ENCODE data around the gene RRP36.
A peak's percentile ranks its signal among the peaks of the same experiment; 100 is the strongest.

RRP36 gene

GRCh38 chr6:43074847-43075669, 53.6 kb downstream of the RRP36 start:
- 53% methylated on average over 6 of the region's 6 CpGs for WGBS
- Histone ChIP-seq H3K27me3 (ENCODE audit: insufficient read depth, low read length) (no peaks in the 10 kb centered on the region), H3K9me3 (ENCODE audit: insufficient read depth, low read depth, low read length) (no peaks in the 10 kb centered on the region), H3K4me1 (ENCODE audit: insufficient read depth, low read length) (peaks cover 31% of the 10 kb centered on the region), H3K27ac (ENCODE audit: low read depth, low read length) (peak overlapping the region; percentile 92), H3K36me3 (ENCODE audit: insufficient read depth, low read length) (peaks cover 4% of the 10 kb centered on the region), H3K9ac (ENCODE audit: low read depth, low read length) (0 out of 2 replicates have a peak overlapping the region, but pooled peaks have one; percentile 39), H3K4me3 (ENCODE audit: low read length) (peak overlapping the region; percentile 67)

DNA sequence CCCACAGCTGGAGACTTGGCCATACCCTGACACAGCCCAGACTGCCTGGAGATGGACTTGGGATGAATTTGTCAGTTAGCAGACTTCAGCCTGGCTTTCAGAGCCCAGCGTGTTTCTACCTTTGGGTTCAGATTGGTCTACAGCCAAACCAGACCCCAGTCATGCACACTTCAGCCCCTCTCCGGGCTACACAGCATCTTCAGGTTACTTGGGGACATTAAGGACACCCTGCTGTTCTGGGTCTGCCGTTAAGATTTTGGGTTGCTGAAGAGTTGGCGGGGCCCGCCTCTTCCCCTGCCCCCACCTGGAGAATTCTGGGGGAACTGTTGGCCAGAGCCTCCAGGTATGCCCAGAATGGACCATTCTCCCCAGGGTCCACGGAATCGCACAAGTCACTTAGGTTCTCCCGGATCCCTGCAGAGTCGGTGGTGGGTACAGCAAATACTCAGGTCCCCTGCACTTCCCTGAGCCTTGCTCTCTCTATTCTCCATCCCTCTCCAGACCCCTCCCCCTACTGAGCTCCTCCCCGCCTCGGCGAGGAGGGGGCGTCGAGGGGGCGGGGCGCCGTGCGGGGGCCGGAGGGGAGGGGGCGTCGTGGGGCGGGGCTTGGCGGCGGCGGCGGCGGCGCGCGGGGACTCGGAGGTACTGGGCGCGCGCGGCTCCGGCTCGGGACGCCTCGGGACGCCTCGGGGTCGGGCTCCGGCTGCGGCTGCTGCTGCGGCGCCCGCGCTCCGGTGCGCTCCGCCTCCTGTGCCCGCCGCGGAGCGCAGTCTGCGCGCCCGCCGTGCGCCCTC, 54.4 kb downstream of the RRP36 start, which contains the start of gene PTK7:
TSS of gene PTK7 (plus strand) at position 645 of the 794 bp plus-strand sequence. CDS start 175 bp downstream, outside the sequence.
- peak within 1 kb of the TSS; percentile 99 for H3K4me3 ChIP-seq (ENCODE audit: low read length)
- peaks cover 31% of the 10 kb centered on the region for H3K4me1 ChIP-seq (ENCODE audit: insufficient read depth, low read length)
- H3K9ac ChIP-seq (ENCODE audit: low read depth, low read length) = peak within 1 kb of the TSS; percentile 95

DNA sequence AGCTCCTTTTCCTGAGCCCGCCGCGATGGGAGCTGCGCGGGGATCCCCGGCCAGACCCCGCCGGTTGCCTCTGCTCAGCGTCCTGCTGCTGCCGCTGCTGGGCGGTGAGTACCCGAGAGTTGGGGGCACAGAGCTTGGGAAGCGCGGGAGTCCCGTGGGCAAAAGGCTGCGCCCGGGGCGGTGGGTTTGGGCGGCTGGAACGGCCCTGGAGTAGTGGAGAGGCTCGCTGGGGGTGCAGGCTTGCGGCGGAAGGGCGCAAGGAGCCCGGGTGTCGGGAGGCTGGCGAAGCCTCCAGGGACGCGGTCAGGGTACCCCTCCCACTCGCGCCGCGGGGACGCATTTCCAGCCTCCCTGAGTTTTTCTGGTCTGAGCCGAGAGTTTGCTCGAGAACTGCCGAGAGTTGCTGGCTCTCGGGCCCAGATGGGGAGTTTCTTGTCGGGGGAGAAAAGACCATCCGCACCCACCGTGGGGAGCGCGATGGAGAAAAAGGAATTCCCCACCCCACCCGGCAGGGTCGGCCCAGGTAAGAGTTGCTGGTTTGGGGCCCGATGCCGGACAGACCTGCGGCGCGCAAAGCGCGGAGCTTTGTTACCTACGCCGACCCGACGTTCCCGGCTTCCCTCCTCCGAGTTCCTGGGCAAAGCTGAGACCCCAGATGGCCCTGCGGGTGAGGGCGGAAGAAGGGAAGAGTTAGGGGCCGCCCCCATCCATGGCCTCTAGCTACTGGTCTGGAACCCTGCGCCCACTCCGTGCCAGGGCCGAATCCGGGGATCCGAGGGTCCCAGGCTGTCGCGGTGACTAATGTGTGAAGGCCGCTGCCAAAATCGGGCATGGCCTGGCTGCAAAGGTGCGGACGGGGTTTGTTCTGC, 55.3 kb downstream of the RRP36 start:
- Histone ChIP-seq H3K27ac (ENCODE audit: low read depth, low read length) (peak overlapping the region; percentile 85), H3K9me3 (ENCODE audit: insufficient read depth, low read depth, low read length) (no peaks in the 10 kb centered on the region), H3K9ac (ENCODE audit: low read depth, low read length) (peak overlapping the region; percentile 95), H3K27me3 (ENCODE audit: insufficient read depth, low read length) (no peaks in the 10 kb centered on the region), H3K36me3 (ENCODE audit: insufficient read depth, low read length) (peaks cover 4% of the 10 kb centered on the region), H3K4me1 (ENCODE audit: insufficient read depth, low read length) (peaks cover 30% of the 10 kb centered on the region), H3K4me3 (ENCODE audit: low read length) (peak overlapping the region; percentile 99)
- WGBS = under 1% methylated on average over 72 of the region's 72 CpGs

More for the DNA sequence above, 54.4 kb downstream of the RRP36 start, which contains the start of gene PTK7:
- H3K27me3 ChIP-seq (ENCODE audit: insufficient read depth, low read length) = no peaks in the 10 kb centered on the region
- no peaks in the 10 kb centered on the region for H3K9me3 ChIP-seq (ENCODE audit: insufficient read depth, low read depth, low read length)
- peaks cover 4% of the 10 kb centered on the region for H3K36me3 ChIP-seq (ENCODE audit: insufficient read depth, low read length)
- WGBS = 1% methylated on average over 53 of the region's 60 CpGs
- H3K27ac ChIP-seq (ENCODE audit: low read depth, low read length) = peak within 1 kb of the TSS; percentile 92

GRCh38 chr6:43077333-43077809, 55.9 kb downstream of the RRP36 start:
- WGBS = 8% methylated on average over 8 of the region's 8 CpGs
- peak overlapping the region; percentile 95 for H3K9ac ChIP-seq (ENCODE audit: low read depth, low read length)
- H3K36me3 ChIP-seq (ENCODE audit: insufficient read depth, low read length) = peaks cover 4% of the 10 kb centered on the region
- no peak overlapping the region; the same call in 1 of the 2 replicates for H3K27ac ChIP-seq (ENCODE audit: low read depth, low read length)
- no peaks in the 10 kb centered on the region for H3K27me3 ChIP-seq (ENCODE audit: insufficient read depth, low read length)
- peak overlapping the region; percentile 99 for H3K4me3 ChIP-seq (ENCODE audit: low read length)
- peaks cover 28% of the 10 kb centered on the region for H3K4me1 ChIP-seq (ENCODE audit: insufficient read depth, low read length)
- no peaks in the 10 kb centered on the region for H3K9me3 ChIP-seq (ENCODE audit: insufficient read depth, low read depth, low read length)

DNA sequence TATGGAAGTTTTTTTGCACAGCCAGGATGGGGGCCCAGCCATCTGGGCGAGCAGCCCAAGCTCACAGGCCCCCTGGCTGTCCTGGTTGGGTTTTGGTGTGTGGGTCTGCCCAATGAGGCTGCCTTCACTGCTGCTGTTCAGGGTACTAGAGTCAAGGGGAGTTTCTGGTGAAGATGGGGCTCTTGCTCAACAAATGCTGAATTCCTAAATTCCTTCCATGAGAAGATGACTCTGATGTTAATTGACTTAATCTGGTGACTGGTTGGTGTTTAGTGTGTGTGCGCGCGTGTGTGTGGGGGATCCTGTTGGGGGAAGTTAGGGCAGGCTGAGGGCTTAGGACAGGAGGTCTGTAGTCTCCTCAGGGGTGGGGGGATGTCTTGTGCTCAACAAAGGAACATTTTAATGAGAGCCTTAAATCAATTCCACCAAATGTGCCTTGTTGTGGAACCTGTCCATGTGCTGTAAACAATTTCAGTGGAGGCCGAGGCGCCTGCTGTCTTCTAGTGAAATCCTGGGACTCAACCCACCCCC, 56.6 kb downstream of the RRP36 start:
- Histone ChIP-seq H3K27ac (ENCODE audit: low read depth, low read length) (no peak overlapping the region), H3K4me1 (ENCODE audit: insufficient read depth, low read length) (peaks cover 30% of the 10 kb centered on the region), H3K9ac (ENCODE audit: low read depth, low read length) (no peak overlapping the region), H3K36me3 (ENCODE audit: insufficient read depth, low read length) (no peaks in the 10 kb centered on the region; the same call in 1 of the 2 replicates), H3K4me3 (ENCODE audit: low read length) (peak overlapping the region; percentile 99), H3K27me3 (ENCODE audit: insufficient read depth, low read length) (no peaks in the 10 kb centered on the region), H3K9me3 (ENCODE audit: insufficient read depth, low read depth, low read length) (no peaks in the 10 kb centered on the region)
- 58% methylated on average over 6 of the region's 6 CpGs for WGBS

- no peaks in the 10 kb centered on the region for H3K9me3 ChIP-seq (ENCODE audit: insufficient read depth, low read depth, low read length)
- no peak overlapping the region for H3K27ac ChIP-seq (ENCODE audit: low read depth, low read length)
- no peak overlapping the region for H3K9ac ChIP-seq (ENCODE audit: low read depth, low read length)
- peak overlapping the region; percentile 99 for H3K4me3 ChIP-seq (ENCODE audit: low read length)
- peaks cover 37% of the 10 kb centered on the region for H3K4me1 ChIP-seq (ENCODE audit: insufficient read depth, low read length)
- 69% methylated on average over 2 of the region's 2 CpGs for WGBS
- no peaks in the 10 kb centered on the region for H3K27me3 ChIP-seq (ENCODE audit: insufficient read depth, low read length)
- H3K36me3 ChIP-seq (ENCODE audit: insufficient read depth, low read length) = no peaks in the 10 kb centered on the region
Observed at GRCh38 chr6:43078691-43079090, 57.3 kb downstream of the RRP36 start.
